ENCODE results near the gene TMC8. TPM values are rescaled to one million over a fixed set of nuclear protein-coding genes. Genes with fewer than 3 reads are reported as not detected.

Gene TMC8
- total and polyA plus RNA-seq, 3 experiments from 2014 or later: 117 to 139 (median 126) TPM

- H3K27me3 Mint-ChIP-seq: peaks cover 0 to 2% of the 10 kb centered on the region in 2 donors
- DNase-seq: no peak
- peaks cover 44 to 88% (median 45%) of the 10 kb centered on the region in 3 donors for H3K4me1 Mint-ChIP-seq
- no peaks in the 10 kb centered on the region for H3K9me3 Mint-ChIP-seq
- ChIA-PET CTCF (interaction anchor here (0.9 to 4.5 kb wide), 7 partner anchors 8 to 55 kb away, joined by 3 to 45 read pairs (median 4); partner anchors contain the start of gene TMC8), POLR2A (interaction anchor here (1.0 to 14.4 kb wide), 3 partner anchors 15 to 93 kb away, joined by 3 to 333 read pairs (median 4); partner anchors contain the start of gene TMC8)
- Histone ChIP-seq H3K4me3 (ENCODE audit: low read length) (peak overlapping the region; percentile 81), H3K9me3 (ENCODE audit: low read length) (no peaks in the 10 kb centered on the region), H3K27ac (ENCODE audit: low read depth, low read length) (peak overlapping the region; percentile 54), H3K4me1 (ENCODE audit: insufficient read depth, low read length) (peaks cover 87% of the 10 kb centered on the region), H3K27me3 (ENCODE audit: insufficient read depth, low read length, poor library complexity, severe bottlenecking) (no peaks in the 10 kb centered on the region), H3K36me3 (ENCODE audit: insufficient read depth, low read length) (peaks cover 65% of the 10 kb centered on the region)
- H3K27ac Mint-ChIP-seq: peak overlapping the region; percentile 84 to 98 (median 90)
- H3K36me3 Mint-ChIP-seq: peaks cover 4 to 79% (median 5%) of the 10 kb centered on the region in 3 donors
- H3K4me3 Mint-ChIP-seq: peak overlapping the region; percentile 78 to 92 (median 85)
Observed at GRCh38 chr17:78121801-78122215, 8.8 kb upstream of the TMC8 start.

GRCh38 chr17:78122216-78122930 lies 8.2 kb upstream of the TMC8 start:
- Histone ChIP-seq H3K9me3 (ENCODE audit: low read length) (no peaks in the 10 kb centered on the region), H3K36me3 (ENCODE audit: insufficient read depth, low read length) (peaks cover 60% of the 10 kb centered on the region), H3K4me3 (ENCODE audit: low read length) (peak overlapping the region; percentile 81), H3K27ac (ENCODE audit: low read depth, low read length) (peak overlapping the region; percentile 54), H3K4me1 (ENCODE audit: insufficient read depth, low read length) (peaks cover 89% of the 10 kb centered on the region), H3K27me3 (ENCODE audit: insufficient read depth, low read length, poor library complexity, severe bottlenecking) (no peaks in the 10 kb centered on the region)
- Mint-ChIP-seq H3K36me3 (peaks cover 4 to 79% (median 5%) of the 10 kb centered on the region in 3 donors), H3K27me3 (peaks cover 0 to 2% of the 10 kb centered on the region in 2 donors), H3K9me3 (no peaks in the 10 kb centered on the region), H3K4me1 (peaks cover 45 to 90% (median 50%) of the 10 kb centered on the region in 3 donors), H3K27ac (peak overlapping the region; percentile 84 to 98 (median 91)), H3K4me3 (peak overlapping the region; percentile 78 to 92 (median 85))
- CTCF ChIA-PET: interaction anchor here (0.9 to 4.5 kb wide), 7 partner anchors 8 to 54 kb away, joined by 3 to 45 read pairs (median 4); partner anchors contain the start of gene TMC8
- DNase-seq: peak in 2 of 5 donors; percentile 36 to 67
- POLR2A ChIA-PET: interaction anchor here (0.6 to 14.4 kb wide), 4 partner anchors 15 to 1397 kb away, joined by 3 to 333 read pairs (median 5); partner anchors contain the start of gene TMC8

- peak overlapping the region; percentile 42 to 98 (median 92) for H3K27ac Mint-ChIP-seq
- H3K36me3 Mint-ChIP-seq: peaks cover 4 to 79% (median 5%) of the 10 kb centered on the region in 3 donors
- POLR2A ChIA-PET: interaction anchor here (0.6 to 14.4 kb wide), 2 partner anchors 14 to 1397 kb away, joined by 6 to 333 read pairs; partner anchors contain the start of gene TMC8
Observed at GRCh38 chr17:78122931-78123249, 7.7 kb upstream of the TMC8 start.

GRCh38 chr17:78123258-78123929 lies 7.2 kb upstream of the TMC8 start:
- Histone ChIP-seq H3K4me1 (ENCODE audit: insufficient read depth, low read length) (peaks cover 81% of the 10 kb centered on the region), H3K9me3 (ENCODE audit: low read length) (no peaks in the 10 kb centered on the region), H3K27ac (ENCODE audit: low read depth, low read length) (peak overlapping the region; percentile 7), H3K4me3 (ENCODE audit: low read length) (peak overlapping the region; percentile 29), H3K27me3 (ENCODE audit: insufficient read depth, low read length, poor library complexity, severe bottlenecking) (no peaks in the 10 kb centered on the region), H3K36me3 (ENCODE audit: insufficient read depth, low read length) (peaks cover 56% of the 10 kb centered on the region)
- Mint-ChIP-seq H3K27ac (peak overlapping the region; percentile 86 to 98 (median 92)), H3K4me1 (peaks cover 42 to 82% (median 50%) of the 10 kb centered on the region in 3 donors), H3K27me3 (peaks cover 0 to 2% of the 10 kb centered on the region in 2 donors), H3K9me3 (no peaks in the 10 kb centered on the region), H3K36me3 (peaks cover 4 to 76% (median 5%) of the 10 kb centered on the region in 3 donors), H3K4me3 (peak overlapping the region; percentile 78 to 92 (median 85))
- DNase-seq: no peak
- CTCF ChIA-PET: interaction anchor here (0.8 to 5.7 kb wide), 6 partner anchors 10 to 53 kb away, joined by 3 to 75 read pairs (median 8); no protein-coding TSS in a partner anchor
- POLR2A ChIA-PET: interaction anchor here (1.0 to 14.4 kb wide), 3 partner anchors 10 to 53 kb away, joined by 3 to 333 read pairs (median 111); partner anchors contain the start of gene TMC8

More at GRCh38 chr17:78122931-78123249, 7.7 kb upstream of the TMC8 start:
- Histone ChIP-seq H3K27ac (ENCODE audit: low read depth, low read length) (no peak overlapping the region), H3K27me3 (ENCODE audit: insufficient read depth, low read length, poor library complexity, severe bottlenecking) (no peaks in the 10 kb centered on the region), H3K4me3 (ENCODE audit: low read length) (peak overlapping the region; percentile 29), H3K9me3 (ENCODE audit: low read length) (no peaks in the 10 kb centered on the region), H3K36me3 (ENCODE audit: insufficient read depth, low read length) (peaks cover 58% of the 10 kb centered on the region), H3K4me1 (ENCODE audit: insufficient read depth, low read length) (peaks cover 84% of the 10 kb centered on the region)
- Mint-ChIP-seq H3K9me3 (no peaks in the 10 kb centered on the region), H3K4me1 (peaks cover 45 to 85% (median 50%) of the 10 kb centered on the region in 3 donors), H3K4me3 (peak overlapping the region; percentile 78 to 92 (median 85)), H3K27me3 (peaks cover 0 to 2% of the 10 kb centered on the region in 2 donors)
- peak in 1 of 5 donors; percentile 37 for DNase-seq
- CTCF ChIA-PET: interaction anchor here (1.5 to 4.5 kb wide), 4 partner anchors 8 to 54 kb away, joined by 4 to 45 read pairs (median 16); partner anchors contain the start of gene TMC8

GRCh38 chr17:78124081-78124835 lies 6.3 kb upstream of the TMC8 start:
- Histone ChIP-seq H3K4me3 (ENCODE audit: low read length) (peak overlapping the region; percentile 79), H3K9me3 (ENCODE audit: low read length) (no peaks in the 10 kb centered on the region), H3K27ac (ENCODE audit: low read depth, low read length) (peak overlapping the region; percentile 7), H3K4me1 (ENCODE audit: insufficient read depth, low read length) (peaks cover 77% of the 10 kb centered on the region), H3K27me3 (ENCODE audit: insufficient read depth, low read length, poor library complexity, severe bottlenecking) (no peaks in the 10 kb centered on the region), H3K36me3 (ENCODE audit: insufficient read depth, low read length) (peaks cover 49% of the 10 kb centered on the region)
- Mint-ChIP-seq H3K4me3 (peak overlapping the region in 6 of 7 donors; percentile 50 to 85 (median 80)), H3K4me1 (peaks cover 47 to 80% (median 55%) of the 10 kb centered on the region in 3 donors), H3K27me3 (peaks cover 0 to 2% of the 10 kb centered on the region in 2 donors), H3K9me3 (no peaks in the 10 kb centered on the region), H3K36me3 (peaks cover 4 to 75% (median 5%) of the 10 kb centered on the region in 3 donors), H3K27ac (peak overlapping the region; percentile 29 to 98 (median 82))
- ChIA-PET CTCF (interaction anchor here (0.8 to 5.7 kb wide), 7 partner anchors 10 to 128 kb away, joined by 3 to 75 read pairs (median 4); no protein-coding TSS in a partner anchor), POLR2A (interaction anchor here (0.6 to 14.4 kb wide), 4 partner anchors 10 to 53 kb away, joined by 3 to 333 read pairs (median 57); partner anchors contain the start of gene TMC8)
- DNase-seq: peak in 1 of 5 donors; percentile 54

- H3K9me3 ChIP-seq (ENCODE audit: low read length): no peaks in the 10 kb centered on the region
Observed at GRCh38 chr17:78124836-78125137, 5.8 kb upstream of the TMC8 start.

More at GRCh38 chr17:78124836-78125137, 5.8 kb upstream of the TMC8 start:
- Histone ChIP-seq H3K4me3 (ENCODE audit: low read length) (peak overlapping the region; percentile 79), H3K27me3 (ENCODE audit: insufficient read depth, low read length, poor library complexity, severe bottlenecking) (no peaks in the 10 kb centered on the region), H3K36me3 (ENCODE audit: insufficient read depth, low read length) (peaks cover 46% of the 10 kb centered on the region), H3K4me1 (ENCODE audit: insufficient read depth, low read length) (peaks cover 80% of the 10 kb centered on the region), H3K27ac (ENCODE audit: low read depth, low read length) (no peak overlapping the region)
- DNase-seq: no peak
- peak overlapping the region in 5 of 8 donors; percentile 27 to 70 (median 58) for H3K27ac Mint-ChIP-seq
- H3K4me1 Mint-ChIP-seq: peaks cover 51 to 82% (median 60%) of the 10 kb centered on the region in 3 donors
- peak overlapping the region in 6 of 7 donors; percentile 41 to 97 (median 69) for H3K4me3 Mint-ChIP-seq
- ChIA-PET CTCF (interaction anchor here (1.1 to 5.7 kb wide), 5 partner anchors 11 to 127 kb away, joined by 3 to 75 read pairs (median 4); no protein-coding TSS in a partner anchor), POLR2A (interaction anchor here (0.6 to 14.4 kb wide), 5 partner anchors 11 to 665 kb away, joined by 3 to 333 read pairs (median 7); partner anchors contain the start of gene TMC8)
- H3K9me3 Mint-ChIP-seq: no peaks in the 10 kb centered on the region
- H3K27me3 Mint-ChIP-seq: peaks cover 0 to 2% of the 10 kb centered on the region in 2 donors
- H3K36me3 Mint-ChIP-seq: peaks cover 4 to 73% (median 5%) of the 10 kb centered on the region in 3 donors
